NCI-H2107 treated with DMSO at 0.1 percent for 48 hours (cell line): ENCODE data around the gene HIPK2.
A peak's percentile ranks its signal among the peaks of the same experiment; 100 is the strongest.
"Not testable (repeated sequence)": the region's sequence is repeated elsewhere in the genome, so short reads cannot be mapped to it uniquely, and the experiment has no call there.

Experiments
- DNase-seq: peaks from one replicate; lab custom pipeline; 2025; ENCODE audit not compliant: unreplicated experiment; lab: John Stamatoyannopoulos, UW

HIPK2 gene

GRCh38 chr7:139679731-139680594 lies 97.8 kb downstream of the HIPK2 start:
- no peak for DNase-seq

- no peak for DNase-seq
These were observed 101.4 kb downstream of the HIPK2 start for GRCh38 chr7:139676390-139676789.

GRCh38 chr7:139675127-139676125 lies 102.4 kb downstream of the HIPK2 start:
- DNase-seq, result no peak

- DNase-seq, result no peak
These were observed 103.1 kb downstream of the HIPK2 start for GRCh38 chr7:139674752-139675126.

GRCh38 chr7:139674341-139674740 lies 103.5 kb downstream of the HIPK2 start:
- no peak for DNase-seq

- DNase-seq, result no peak
These were observed 104.0 kb downstream of the HIPK2 start for GRCh38 chr7:139673762-139674161.

- DNase-seq, result no peak
These were observed 104.6 kb downstream of the HIPK2 start for GRCh38 chr7:139673230-139673629.

- DNase-seq, result no peak
These were observed 105.8 kb downstream of the HIPK2 start for GRCh38 chr7:139671967-139672366.

GRCh38 chr7:139670662-139671061 lies 107.1 kb downstream of the HIPK2 start:
- DNase-seq, result not testable (repeated sequence)

DNA sequence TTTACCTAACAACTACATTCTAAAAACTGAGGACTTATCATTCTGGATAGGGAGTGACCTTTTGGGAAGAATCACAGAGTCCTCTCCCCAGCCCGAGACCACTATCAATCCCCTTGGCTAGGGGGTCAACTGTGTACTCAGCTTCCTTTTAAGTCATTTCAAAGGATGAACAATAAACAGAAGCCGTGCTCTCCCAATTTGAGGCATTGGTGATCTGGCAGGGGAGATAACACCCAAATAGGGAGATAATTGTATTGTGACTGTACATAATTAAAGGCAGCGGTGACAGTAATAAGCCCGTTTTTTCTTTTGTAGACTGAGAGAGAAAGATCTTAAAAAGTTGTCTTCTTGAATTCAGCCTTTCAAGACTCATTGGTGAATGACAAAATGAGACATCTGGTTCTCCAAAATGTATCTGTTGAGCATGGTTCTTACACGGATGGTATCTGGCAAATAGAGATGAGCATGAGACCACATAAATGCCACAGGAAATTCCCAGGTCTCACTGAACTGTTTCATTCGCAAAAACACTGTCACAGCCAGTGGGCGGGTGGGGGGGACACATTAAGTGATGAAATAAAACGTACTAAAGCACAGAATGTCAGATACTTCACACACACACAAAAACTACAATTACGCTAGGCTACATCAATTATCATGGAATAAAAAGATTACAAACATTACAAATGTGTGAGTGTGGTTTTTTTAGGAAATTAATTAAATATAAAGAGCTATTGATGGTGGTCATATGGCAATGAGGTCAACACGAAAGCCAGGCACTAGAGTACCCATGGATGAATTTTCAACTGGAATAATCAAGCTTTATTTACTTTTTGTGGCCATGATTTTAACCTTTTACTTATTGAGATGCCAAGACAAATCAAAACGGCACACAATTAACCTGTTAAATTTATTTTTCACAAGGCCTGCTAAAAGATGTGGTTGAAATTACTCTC lies 108.4 kb downstream of the HIPK2 start:
- DNase-seq, result no peak

GRCh38 chr7:139667377-139667776 lies 110.4 kb downstream of the HIPK2 start:
- DNase-seq, result no peak

DNA sequence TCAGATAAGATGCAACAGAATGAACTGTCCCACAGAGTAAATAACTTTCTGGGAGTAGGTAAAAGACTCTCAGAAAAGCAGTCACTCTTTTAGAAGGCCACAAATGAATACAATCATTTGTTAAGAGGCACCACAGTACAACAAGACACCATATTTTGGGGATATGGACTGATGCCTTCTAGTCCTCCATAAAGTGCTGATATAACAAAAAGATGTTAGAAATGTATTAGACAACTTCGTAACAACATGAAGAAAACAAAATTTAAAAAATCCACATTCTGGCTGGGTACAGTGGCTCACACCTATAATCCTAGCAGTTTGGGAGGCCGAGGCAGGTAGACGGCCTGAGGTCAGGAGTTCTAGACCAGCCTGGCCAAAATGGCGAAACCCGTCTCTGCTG lies 111.3 kb downstream of the HIPK2 start:
- no peak for DNase-seq

DNA sequence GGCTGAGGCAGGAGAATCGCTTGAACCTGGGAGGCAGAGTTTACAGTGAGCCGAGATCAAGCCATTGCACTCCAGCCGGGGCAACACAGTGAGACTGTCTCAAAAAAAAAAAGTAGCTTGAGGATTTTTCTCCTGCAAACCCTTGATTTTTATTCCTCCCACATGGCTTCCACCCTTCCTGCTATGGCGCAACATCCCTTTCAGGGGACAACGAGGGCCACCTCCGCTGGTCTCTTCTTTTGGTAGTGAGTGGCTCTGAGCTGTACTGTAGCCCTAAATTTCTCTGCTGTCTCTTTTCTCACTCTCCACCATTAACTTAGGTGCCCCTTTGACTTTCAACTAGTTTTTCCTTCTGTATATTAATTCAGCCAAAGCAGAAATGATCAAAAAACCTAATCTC lies 113.4 kb downstream of the HIPK2 start:
- no peak for DNase-seq

DNA sequence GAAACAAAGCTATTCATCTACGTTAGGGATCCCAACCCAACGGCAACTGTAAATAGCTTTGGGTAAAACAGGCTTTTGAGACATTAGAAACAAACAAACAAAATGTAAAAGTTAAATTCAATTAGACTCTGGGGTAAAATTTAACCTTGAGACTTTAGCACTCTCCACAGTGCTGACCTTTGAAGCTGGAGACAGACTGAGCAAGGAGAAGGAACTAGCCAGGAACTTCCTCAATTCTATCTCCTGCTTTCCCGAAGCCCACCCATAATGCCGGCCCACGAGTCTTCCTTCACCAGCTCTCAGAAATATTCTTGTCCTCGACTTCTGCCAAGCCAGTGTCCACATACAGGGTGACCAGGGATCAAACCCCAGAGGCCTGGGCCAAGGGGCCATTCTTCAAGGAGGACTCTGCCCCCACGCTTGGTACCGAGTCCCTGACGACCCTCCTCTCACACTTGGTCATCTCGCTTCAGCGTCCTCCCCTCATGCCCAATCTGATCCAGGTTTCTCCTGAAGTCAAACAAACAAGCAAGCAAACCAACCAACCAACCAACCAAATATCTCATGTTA lies 114.1 kb downstream of the HIPK2 start:
- no peak for DNase-seq

DNA sequence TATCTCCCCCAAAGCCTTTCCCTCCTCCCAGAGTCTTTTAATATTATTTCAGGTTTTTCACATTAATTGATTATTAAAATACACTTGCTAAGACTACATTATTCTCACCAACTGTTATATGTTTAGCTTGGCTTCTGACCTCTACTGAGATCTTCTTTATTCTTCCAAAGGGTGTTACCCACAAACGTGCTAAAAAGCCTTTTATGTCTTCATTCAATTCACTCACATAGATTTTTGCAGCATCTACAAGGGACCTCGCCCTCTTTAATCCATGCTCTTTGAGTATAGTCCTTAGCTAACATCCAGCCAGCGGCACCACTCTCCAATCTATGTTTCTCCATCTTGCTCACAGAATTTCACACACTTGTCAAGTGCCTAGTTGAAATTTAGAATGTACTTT lies 115.9 kb downstream of the HIPK2 start:
- no peak for DNase-seq

GRCh38 chr7:139661043-139661440 lies 116.8 kb downstream of the HIPK2 start:
- no peak for DNase-seq

GRCh38 chr7:139660317-139661042 lies 117.3 kb downstream of the HIPK2 start:
- peak; percentile 31 for DNase-seq

GRCh38 chr7:139659922-139660316 lies 117.9 kb downstream of the HIPK2 start:
- no peak for DNase-seq

DNA sequence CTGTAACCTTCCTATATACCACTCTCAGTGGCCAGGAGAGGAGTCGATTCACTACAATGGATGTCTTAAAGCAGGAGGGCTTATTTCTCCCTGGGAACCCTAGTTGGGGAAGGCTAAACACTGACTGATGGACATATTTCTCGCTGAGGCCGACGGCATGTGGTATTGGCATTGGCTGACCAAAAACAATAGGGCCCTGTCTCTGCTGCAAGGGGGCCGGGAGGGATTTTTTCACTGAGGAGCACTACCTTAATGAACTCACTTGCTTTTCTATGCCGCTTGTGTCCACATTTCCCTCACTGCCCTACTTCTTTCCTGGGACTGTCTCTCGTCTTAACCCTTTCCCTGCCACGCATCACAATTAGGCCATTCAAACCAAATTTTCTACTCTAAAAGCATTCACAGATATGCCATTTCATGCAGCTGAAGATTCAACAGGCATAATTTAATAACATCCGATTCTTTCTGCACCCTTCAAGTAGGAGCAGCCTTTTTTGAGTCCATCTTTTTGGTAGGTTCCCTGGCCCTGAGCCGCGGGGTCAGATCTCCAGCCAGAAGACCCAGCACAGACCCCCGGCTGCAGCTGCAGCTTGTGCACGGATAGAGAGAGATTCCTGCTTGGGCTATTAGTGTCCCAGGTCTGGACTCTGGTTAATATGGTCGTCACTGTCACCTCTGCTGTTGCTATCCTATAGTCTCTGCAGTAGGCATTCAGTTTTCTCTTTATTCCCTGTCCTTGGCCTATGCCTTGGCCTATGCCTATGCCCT lies 118.7 kb downstream of the HIPK2 start:
- no peak for DNase-seq
